BJ (cell line): ENCODE results near the gene PEX1. TPM values are rescaled to one million over a fixed set of nuclear protein-coding genes. Genes with fewer than 3 reads are reported as not detected.
"Not testable (repeated sequence)": the region's sequence is repeated elsewhere in the genome, so short reads cannot be mapped to it uniquely, and the experiment has no call there.

ENCODE experiments used
- CTCF ChIA-PET: fragments of 350-600 bp; formaldehyde crosslinking; extraction: SDS; loops from one replicate; lab custom pipeline; 2021; ENCODE audit warnings: antibody characterized with exemption, inconsistent platforms; lab: Yijun Ruan, JAX
- POLR2A ChIA-PET: fragments of 300-600 bp; sonication (Branson Sonifier 250); formaldehyde crosslinking; extraction: SDS; loops from one replicate; lab custom pipeline; 2021; ENCODE audit warnings: antibody characterized with exemption; lab: Charles Lee
- DNase-seq: peaks from one replicate; pipeline ENCODE4 v3.0.0-alpha.2; 2011; ENCODE audit warnings: low read depth
- H3K27me3 ChIP-seq: 2 replicates; pipeline ENCODE4 v1.6.0; 2011; ENCODE audit warnings: low read length; ENCODE audit not compliant: control insufficient read depth, insufficient read depth
- H3K36me3 ChIP-seq: 2 replicates; pipeline ENCODE4 v1.5.1; 2011; ENCODE audit warnings: low read length; ENCODE audit not compliant: control insufficient read depth, insufficient read depth
- H3K4me3 ChIP-seq: 2 replicates; pipeline ENCODE4 v1.5.1; 2011; ENCODE audit warnings: low read depth, mild to moderate bottlenecking, control low read depth, low read length
- CTCF ChIP-seq: IDR thresholded peaks from 2 replicates; pipeline ENCODE4 v1.5.1; 2011; ENCODE audit warnings: low read depth, mild to moderate bottlenecking, control low read depth, inconsistent platforms, low read length, moderate library complexity; ENCODE audit not compliant: insufficient read depth
- polyA plus RNA-seq: library from polyadenylated mRNA; depleted of rRNA; stranded (reverse); fragments of >200 nt; gene quantifications from 2 replicates; pipeline ENCODE4 v1.2.3, GENCODE V29; 2011

Gene PEX1
- polyA plus RNA-seq, 1 experiment = 8.2 TPM

GRCh38 chr7:92489634-92490033 is 38.7 kb downstream of the PEX1 start:
- H3K27me3 ChIP-seq = no peaks in the 10 kb centered on the region
- no peak for DNase-seq
- TF ChIP-seq CTCF = no peak
- peaks cover 3% of the 10 kb centered on the region; the same call in 1 of the 2 replicates for H3K36me3 ChIP-seq
- ChIA-PET CTCF (interaction anchor here (0.6 to 1.9 kb wide), 2 partner anchors 26 to 42 kb away, joined by 4 read pairs; partner anchors contain the start of gene GATAD1), POLR2A (no interaction called here)
- no peak overlapping the region for H3K4me3 ChIP-seq

GRCh38 chr7:92487804-92488203 is 40.5 kb downstream of the PEX1 start:
- peaks cover 1% of the 10 kb centered on the region; the same call in 1 of the 2 replicates for H3K36me3 ChIP-seq
- H3K4me3 ChIP-seq = no peak overlapping the region
- no peaks in the 10 kb centered on the region for H3K27me3 ChIP-seq
- DNase-seq = no peak
- no peak for TF ChIP-seq CTCF
- ChIA-PET CTCF (interaction anchor here (0.8 kb wide), 1 partner anchor 12 kb away, joined by 4 read pairs; no protein-coding TSS in a partner anchor), POLR2A (no interaction called here)

GRCh38 chr7:92485974-92486373 is 42.3 kb downstream of the PEX1 start:
- CTCF ChIA-PET = interaction anchor here (0.7 to 1.4 kb wide), 2 partner anchors 31 to 140 kb away, joined by 3 to 4 read pairs; no protein-coding TSS in a partner anchor
- no peak for DNase-seq
- peaks cover under 1% of the 10 kb centered on the region; the same call in 1 of the 2 replicates for H3K36me3 ChIP-seq

GRCh38 chr7:92485267-92485892 is 42.9 kb downstream of the PEX1 start:
- TF ChIP-seq CTCF = no peak
- Histone ChIP-seq H3K36me3 (no peaks in the 10 kb centered on the region), H3K27me3 (no peaks in the 10 kb centered on the region), H3K4me3 (no peak overlapping the region)
- ChIA-PET CTCF (no interaction called here), POLR2A (no interaction called here)
- no peak for DNase-seq

More at GRCh38 chr7:92485974-92486373, 42.3 kb downstream of the PEX1 start:
- Histone ChIP-seq H3K27me3 (no peaks in the 10 kb centered on the region), H3K4me3 (no peak overlapping the region)
- no peak for TF ChIP-seq CTCF
- POLR2A ChIA-PET = no interaction called here

- H3K27me3 ChIP-seq, H3K36me3 ChIP-seq, CTCF ChIA-PET, DNase-seq, H3K4me3 ChIP-seq, POLR2A ChIA-PET: not testable (repeated sequence)
These were observed 44.1 kb downstream of the PEX1 start for GRCh38 chr7:92484226-92484625.

GRCh38 chr7:92483624-92484023 is 44.7 kb downstream of the PEX1 start:
- POLR2A ChIA-PET, CTCF ChIA-PET: not testable (repeated sequence)

GRCh38 chr7:92479146-92479545 is 49.2 kb downstream of the PEX1 start:
- H3K27me3 ChIP-seq, POLR2A ChIA-PET, DNase-seq, H3K4me3 ChIP-seq, CTCF ChIA-PET, H3K36me3 ChIP-seq: not testable (repeated sequence)

More at GRCh38 chr7:92483624-92484023, 44.7 kb downstream of the PEX1 start:
- not testable (repeated sequence) for H3K36me3 ChIP-seq, H3K4me3 ChIP-seq, H3K27me3 ChIP-seq, DNase-seq
